Measurements from ENCODE around the gene FSHR. TPM values are rescaled to one million over a fixed set of nuclear protein-coding genes. Genes with fewer than 3 reads are reported as not detected.

The FSHR gene
- total RNA-seq, 1 donor from 2014 or later = not detected

DNA sequence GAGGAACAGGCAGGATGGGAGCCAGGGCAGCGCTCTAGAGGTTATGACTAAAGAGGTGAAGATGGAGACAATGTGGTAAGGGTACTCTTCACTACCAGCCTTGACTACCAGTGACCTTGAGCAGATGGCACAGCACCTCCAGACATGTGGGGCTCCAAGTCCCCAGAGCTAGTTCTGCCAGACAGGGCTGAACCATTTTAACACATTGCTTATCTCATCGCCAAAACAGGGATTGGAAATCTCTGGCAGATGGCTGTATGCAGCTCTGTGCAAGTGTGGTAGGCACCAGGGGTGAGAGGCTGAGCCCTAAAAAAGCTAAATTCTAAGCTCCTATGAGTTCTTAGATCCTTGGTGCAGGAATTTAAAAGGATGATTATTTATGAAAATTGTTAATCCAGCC, 41.3 kb downstream of the FSHR start:
- intact Hi-C loops (cut with DNase I) = no loop called here
- no peak for DNase-seq (ENCODE audit: low spot score)

DNA sequence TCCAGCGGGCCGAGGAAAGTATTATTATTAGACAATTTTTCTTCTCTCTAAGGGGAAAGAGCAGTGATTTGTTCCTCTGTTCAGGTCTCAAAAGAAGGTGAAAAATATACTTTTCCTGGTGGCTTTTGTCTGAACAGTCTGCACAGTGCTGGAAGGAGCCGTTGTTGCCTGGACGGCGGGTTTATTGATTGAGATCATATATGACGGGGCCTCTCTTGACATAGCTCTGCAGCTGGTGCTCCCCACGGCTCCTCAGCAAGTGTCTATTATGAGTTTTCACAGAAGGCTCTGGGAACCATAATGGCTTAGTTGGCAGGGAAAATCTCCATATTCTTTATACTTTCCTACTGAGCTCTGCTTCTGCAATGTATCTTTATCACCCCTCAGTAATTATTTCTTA, 42.9 kb downstream of the FSHR start:
- DNase-seq (ENCODE audit: low spot score) = no peak
- intact Hi-C loops (cut with DNase I) = no loop called here

GRCh38 chr2:49111006-49111405, 43.3 kb downstream of the FSHR start:
- DNase-seq (ENCODE audit: low spot score) = no peak
- intact Hi-C loops (cut with DNase I) = no loop called here

DNA sequence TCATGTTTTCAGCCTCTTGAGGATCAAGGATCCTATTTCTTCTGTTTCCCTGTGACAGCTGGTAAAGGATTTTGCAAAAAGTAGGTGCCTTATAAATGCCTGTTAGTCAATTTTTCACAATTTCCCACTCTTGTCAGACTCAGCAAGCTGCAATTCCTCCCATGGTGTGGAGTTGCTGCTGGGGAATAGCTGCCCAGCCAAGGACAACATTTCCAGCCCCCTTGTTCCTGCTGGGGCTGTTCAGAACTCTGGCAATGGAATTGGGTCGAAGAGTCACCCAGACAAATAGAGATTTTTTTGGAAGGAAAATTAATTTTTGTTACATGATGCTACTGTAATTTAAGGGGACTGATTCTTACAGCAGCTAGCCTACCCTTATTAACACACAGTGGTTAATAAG, 43.7 kb downstream of the FSHR start:
- intact Hi-C loops (cut with DNase I) = no loop called here
- DNase-seq (ENCODE audit: low spot score) = no peak

GRCh38 chr2:49108851-49109250, 45.5 kb downstream of the FSHR start:
- no peak for DNase-seq (ENCODE audit: low spot score)
- intact Hi-C loops (cut with DNase I) = no loop called here

DNA sequence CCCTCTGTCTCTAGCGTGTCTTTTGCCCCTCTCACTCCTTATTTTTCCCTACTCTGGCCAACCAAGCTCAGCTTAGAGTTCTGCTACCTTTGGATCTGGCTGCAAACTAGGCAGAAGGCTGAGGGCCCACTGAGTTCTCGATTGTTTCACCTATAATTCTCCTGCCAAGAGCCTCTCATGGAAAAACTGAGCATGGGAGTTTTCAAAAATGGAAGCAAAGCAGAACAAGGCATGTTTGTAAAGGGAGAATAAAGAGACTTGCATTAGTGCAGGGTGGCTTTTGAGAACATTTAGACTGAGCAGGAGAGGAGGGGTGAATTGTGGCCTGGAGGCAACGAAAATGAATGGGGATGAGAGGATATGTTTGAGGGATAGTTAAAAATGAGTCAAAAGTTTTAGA, 45.9 kb downstream of the FSHR start:
- intact Hi-C loops (cut with DNase I) = no loop called here
- no peak for DNase-seq (ENCODE audit: low spot score)

- intact Hi-C loops (cut with DNase I) = no loop called here
- DNase-seq (ENCODE audit: low spot score) = no peak
Measured at GRCh38 chr2:49105506-49105905, 48.8 kb downstream of the FSHR start.

GRCh38 chr2:49102146-49102545, 52.2 kb downstream of the FSHR start:
- DNase-seq (ENCODE audit: low spot score) = no peak
- intact Hi-C loops (cut with DNase I) = no loop called here

- DNase-seq (ENCODE audit: low spot score) = no peak
- intact Hi-C loops (cut with DNase I) = no loop called here
Measured at GRCh38 chr2:49080681-49081080, 73.6 kb downstream of the FSHR start.

DNA sequence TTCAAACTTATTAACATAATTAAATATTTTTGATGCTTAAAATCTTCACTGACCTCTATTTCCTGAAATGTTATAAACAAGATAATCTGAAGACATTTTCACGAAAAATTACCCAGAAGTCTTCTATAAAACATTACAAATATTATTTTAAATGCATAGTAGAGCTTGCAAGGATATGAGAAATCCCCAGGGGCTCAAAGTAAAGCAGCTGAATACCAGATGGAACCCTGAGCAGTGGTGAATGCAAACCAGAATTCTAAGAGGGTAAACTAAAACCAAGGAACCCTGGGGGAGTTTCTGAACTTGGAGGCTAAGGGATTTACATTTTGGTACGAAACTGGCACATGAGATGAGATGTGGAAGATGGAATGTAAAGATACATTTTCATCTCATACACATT, 83.6 kb downstream of the FSHR start:
- no peak for DNase-seq (ENCODE audit: low spot score)
- intact Hi-C loops (cut with DNase I) = no loop called here

GRCh38 chr2:49069829-49070228, 84.5 kb downstream of the FSHR start:
- intact Hi-C loops (cut with DNase I) = no loop called here
- DNase-seq (ENCODE audit: low spot score) = no peak

GRCh38 chr2:49068613-49069012, 85.7 kb downstream of the FSHR start:
- no peak for DNase-seq (ENCODE audit: low spot score)
- intact Hi-C loops (cut with DNase I) = no loop called here

GRCh38 chr2:49067971-49068370, 86.3 kb downstream of the FSHR start:
- intact Hi-C loops (cut with DNase I) = no loop called here
- no peak for DNase-seq (ENCODE audit: low spot score)

GRCh38 chr2:49053156-49053555, 101.2 kb downstream of the FSHR start:
- DNase-seq (ENCODE audit: low spot score) = no peak
- intact Hi-C loops (cut with DNase I) = no loop called here

DNA sequence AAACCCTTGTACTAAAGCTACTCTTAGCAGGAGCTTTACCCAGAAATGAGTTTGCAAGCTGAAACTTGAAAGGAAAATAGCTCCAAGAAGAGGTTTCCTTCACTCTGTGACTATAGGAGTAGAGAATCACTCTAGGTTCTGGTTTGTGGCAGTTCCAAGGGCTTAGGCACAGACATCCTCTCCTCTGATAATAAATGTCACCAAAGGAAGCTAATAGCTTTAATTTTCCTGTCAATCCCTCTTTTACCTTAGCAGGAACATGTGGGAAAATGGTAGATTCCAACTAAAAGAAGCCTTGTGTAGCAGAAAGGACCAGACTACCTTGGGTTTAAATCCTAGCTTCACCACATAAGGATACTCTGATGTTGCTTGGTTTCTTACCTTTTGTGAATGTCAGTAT, 104.0 kb downstream of the FSHR start:
- no peak for DNase-seq (ENCODE audit: low spot score)
- intact Hi-C loops (cut with DNase I) = no loop called here

DNA sequence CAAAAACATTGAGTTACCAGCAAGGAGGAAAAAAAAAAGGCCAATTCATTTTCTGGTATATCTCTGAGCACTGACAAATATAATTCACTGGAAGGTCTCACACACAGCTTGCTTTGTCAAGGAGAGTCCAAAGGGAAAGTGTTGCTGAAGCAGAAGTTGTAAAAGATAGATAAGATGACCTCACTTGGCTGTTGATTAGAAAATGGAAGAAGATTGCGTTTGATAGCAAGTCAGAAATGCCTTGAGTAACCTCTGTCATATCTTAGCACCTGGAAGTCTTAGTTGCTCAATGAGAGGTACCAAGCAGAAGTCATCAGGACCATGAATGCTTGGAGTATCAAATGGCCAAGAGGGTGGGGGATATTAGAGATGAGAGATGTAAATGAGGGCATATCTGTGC, 105.2 kb downstream of the FSHR start:
- intact Hi-C loops (cut with DNase I) = no loop called here
- DNase-seq (ENCODE audit: low spot score) = no peak

DNA sequence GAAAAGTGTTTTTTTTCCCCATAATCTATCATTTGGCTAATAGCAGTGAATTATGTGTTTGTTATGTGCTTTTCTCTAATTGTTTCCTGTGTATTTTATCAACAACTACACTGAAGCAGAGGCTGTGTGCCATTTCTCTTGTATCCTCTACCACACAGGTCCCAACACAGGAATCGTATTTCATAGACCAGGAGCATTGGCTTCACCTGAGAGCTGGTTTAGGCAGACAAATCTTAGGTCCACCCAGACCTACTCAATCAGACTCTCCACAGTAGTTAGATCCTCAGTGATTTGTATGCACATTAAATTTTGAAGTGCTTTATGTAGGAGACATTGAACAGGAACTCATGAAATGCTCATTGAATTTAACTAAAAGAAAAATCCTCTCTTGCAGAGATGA, 109.2 kb downstream of the FSHR start:
- intact Hi-C loops (cut with DNase I) = no loop called here
- DNase-seq (ENCODE audit: low spot score) = no peak

- intact Hi-C loops (cut with DNase I) = no loop called here
Measured at GRCh38 chr2:49044350-49045079, 109.8 kb downstream of the FSHR start.

DNA sequence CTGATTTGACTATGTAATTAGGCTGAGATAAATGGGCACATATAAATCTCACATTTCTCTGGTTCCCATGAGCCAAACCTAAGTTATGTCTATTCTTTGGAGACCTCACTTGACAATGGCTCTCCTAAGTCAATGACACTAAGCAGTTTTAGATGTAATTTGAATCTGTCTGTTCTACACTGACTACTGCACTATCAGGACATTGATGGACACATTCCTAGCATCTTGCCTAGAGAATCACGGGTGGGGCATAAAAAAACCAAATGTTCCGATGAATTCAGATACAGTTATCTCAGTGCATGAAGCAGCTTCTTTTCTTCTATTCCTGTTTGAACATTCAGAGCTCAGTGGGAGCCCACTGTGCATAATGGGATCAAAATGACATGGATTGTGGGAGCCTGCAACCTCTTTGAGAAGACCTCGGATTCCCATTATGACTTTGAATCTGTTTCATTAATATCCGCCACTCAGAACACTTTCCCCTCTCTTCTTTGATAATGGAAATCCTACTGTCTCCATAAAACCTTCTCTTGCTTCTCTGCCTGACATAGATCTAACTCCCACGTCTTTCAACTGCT, 110.8 kb downstream of the FSHR start:
- no peak for DNase-seq (ENCODE audit: low spot score)
- intact Hi-C loops (cut with DNase I) = no loop called here

More at GRCh38 chr2:49044350-49045079, 109.8 kb downstream of the FSHR start:
- DNase-seq (ENCODE audit: low spot score) = no peak

- intact Hi-C loops (cut with DNase I) = no loop called here
Measured at GRCh38 chr2:49042488-49042887, 111.8 kb downstream of the FSHR start.

DNA sequence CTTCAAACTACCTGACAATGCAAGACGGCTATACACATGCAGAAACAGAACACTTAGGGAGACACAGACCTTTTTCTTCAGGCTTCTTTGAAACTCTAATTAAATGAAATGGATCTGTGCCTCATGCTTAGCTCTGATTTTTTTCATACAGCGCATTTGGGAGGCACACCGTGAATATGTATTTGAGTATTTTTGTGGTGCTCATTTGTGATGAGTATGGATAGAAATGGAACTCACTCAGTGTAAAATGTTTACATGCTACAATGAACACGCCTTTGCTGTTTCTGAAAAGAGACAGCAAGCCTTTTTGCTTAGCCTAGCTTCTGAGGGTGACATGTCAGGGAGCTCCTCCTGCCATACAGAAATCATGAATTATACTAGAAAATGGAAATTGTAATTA, 113.3 kb downstream of the FSHR start:
- no peak for DNase-seq (ENCODE audit: low spot score)
- intact Hi-C loops (cut with DNase I) = no loop called here

More at GRCh38 chr2:49042488-49042887, 111.8 kb downstream of the FSHR start:
- DNase-seq (ENCODE audit: low spot score) = no peak

GRCh38 chr2:49037197-49037596, 117.1 kb downstream of the FSHR start:
- DNase-seq (ENCODE audit: low spot score) = no peak
- intact Hi-C loops (cut with DNase I) = no loop called here
